Urothelium cell line (cell line): ENCODE data around the gene CATSPERD.

ENCODE experiments used
- DNase-seq: peaks from one replicate; pipeline ENCODE4 v3.0.0; 2011; ENCODE audit warnings: low spot score, mixed read lengths
- FAIRE-seq: peaks from 2 replicates; lab custom pipeline; 2011; peaks lifted over from hg19 to GRCh38; lab: Jason Lieb, UNC

Gene CATSPERD

DNA sequence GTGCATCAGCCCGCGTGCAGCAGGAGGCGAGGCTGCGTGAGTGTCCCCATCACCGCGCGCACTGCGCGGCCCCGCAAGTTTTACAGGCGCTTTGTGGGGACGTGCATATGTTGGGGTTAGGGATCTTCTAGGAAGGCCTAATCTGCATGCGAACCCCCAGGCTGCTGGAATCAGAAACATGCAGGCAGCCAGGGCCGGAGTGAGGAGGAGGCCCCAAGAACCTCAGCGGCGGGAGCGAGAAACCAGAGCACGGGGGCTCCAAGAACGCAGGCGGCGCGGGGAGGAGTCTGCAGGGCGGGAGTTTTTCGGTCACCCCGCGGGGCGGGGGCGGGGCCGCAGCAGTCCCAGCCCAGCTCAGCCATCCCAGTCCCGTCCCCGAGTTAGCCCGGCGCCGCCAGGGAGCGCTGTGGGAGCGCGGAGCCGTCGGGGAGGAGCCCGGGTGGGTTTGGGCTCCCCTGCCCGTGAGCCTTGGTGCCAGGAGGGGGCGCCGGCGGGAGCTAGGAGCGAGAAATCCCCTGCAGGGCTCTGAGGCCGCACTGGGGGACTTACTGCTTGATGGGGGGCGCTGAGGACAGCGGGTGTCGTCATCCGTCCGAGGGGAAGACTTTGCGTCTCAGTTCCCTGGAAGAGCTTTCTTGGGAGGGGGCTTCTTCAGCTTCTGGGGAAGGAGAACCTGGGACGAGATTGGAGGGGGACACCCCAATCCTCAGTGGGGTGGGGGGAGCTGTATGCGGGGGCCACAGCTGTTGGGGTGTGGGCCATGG is 83.5 kb downstream of the CATSPERD start:
- peak; percentile 93 for DNase-seq
- no peak for FAIRE-seq

DNA sequence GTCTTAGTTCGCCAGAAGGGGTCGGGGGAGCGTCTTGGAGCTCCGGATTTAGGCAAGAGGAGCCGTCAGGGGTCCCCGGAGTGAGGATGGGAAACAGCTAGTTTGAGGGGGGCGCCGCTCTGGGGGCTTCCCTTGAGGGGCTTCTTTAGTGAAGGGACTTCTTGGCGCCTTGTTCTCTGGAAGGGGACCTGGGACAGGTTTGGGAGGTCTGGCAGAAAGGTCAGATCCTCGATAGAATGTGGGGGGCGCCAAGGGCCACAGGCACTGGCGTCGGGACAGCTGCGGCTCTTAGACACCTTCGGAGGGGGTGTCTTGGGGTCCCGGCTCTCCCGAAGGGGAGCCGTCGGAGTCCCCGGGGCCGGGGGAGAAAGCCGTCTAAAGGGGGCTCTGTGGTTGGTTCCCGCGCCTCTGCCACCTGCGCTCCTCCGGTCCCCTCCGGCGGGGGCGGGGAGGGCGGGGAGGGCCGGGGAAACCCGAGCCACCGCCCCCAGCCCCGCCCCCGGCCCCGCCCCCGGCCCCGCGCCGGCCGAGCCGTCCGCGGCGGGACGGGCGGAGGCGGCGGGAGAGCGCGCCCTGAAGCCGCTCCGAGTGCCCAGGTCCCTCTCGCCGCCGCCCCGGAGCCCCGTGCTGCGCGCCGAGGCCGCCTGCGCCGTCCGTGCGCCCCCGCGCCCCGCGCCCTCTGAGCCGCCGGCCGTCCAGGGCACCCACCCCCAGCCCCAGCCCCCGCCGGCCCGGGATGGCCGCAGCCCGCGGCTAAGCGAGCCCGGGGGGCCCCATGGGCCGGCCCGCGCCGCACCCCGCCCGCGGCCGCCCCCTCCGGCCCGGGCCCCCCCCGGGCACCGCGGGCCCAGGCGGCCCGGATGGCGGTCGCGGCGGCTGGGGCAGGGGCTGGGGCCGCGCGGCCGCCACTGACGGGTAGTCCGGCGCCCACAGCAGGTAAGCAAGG is 84.4 kb downstream of the CATSPERD start, which contains the start of gene NRTN:
Gene NRTN, plus strand, starts transcription at position 552 of the 946 bp plus-strand sequence. CDS start 19,099 bp downstream, outside the sequence.
- peak; percentile 80 for DNase-seq

DNA sequence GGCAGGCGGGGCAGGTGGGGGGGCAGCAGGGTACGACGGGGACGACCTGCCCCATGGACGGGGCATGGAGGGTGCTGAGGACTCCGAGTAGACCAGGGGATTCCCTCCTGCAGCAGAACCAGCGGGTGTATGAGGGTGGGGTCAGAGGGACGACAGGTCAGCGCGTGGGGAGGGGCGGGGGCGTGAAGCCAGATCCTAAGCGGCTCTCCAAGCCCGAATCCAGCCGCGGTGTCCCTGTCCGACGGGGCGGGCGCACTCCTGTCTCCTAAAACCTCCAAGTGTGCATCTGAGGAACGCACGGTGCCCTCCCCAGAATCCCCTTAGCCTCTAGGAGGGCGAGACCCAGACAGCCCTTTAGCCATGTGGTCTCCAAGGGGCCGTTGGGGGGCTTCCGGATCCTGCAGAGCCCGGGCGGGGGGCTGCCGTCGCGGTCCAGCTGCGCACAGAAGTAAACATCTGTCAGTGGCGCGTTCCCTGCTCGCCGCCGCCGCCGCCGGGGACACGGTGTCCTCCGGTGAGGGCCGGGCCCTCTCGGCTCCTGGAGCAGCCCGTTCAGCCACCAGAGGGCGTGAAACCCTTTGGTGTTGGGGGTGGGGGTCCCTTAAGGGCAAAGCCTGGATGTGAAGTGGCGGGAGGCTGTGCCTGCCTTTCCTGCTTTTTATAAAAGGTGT is 85.2 kb downstream of the CATSPERD start:
- FAIRE-seq (no peak), DNase-seq (peak; percentile 76)

More for the DNA sequence above, 84.4 kb downstream of the CATSPERD start, which contains the start of gene NRTN:
- no peak for FAIRE-seq

DNA sequence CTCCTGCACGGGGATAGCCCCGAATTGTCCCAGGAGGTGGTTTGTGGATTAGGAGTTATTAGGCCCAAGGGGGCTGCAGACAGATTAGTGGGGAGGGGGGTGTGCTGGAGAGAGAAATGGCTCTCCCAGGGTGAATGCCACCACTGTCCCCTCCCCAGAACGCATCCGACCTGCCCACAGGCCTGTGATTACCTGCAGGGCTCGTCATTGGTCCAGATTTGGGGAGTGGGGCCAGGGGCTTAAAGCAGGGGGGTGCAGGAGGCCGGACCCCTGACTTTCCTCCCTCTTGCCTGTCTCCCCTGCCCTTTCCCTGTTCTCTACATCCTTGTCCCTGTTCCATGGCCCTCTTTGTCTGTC is 85.7 kb downstream of the CATSPERD start:
- FAIRE-seq, result no peak
- no peak for DNase-seq

DNA sequence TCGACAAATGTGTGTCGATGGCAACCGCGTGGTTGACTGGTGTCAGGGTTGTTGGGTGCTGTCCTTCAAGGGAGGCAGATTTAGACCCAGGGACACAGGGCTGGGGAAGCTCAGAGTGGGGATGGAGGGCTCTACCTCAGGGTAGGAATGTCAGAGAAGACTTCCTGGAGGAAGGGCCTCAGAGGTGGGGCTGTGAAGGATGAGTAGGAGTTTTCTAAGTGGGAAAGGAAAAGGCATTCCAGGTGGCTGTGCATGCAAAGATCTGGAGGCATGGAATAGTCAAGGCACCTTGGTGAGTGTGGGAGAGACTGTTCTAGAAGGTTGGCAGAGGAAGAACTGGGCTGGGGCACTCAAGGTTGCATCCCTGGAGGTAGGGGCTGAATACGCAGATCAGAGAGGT is 86.5 kb downstream of the CATSPERD start:
- FAIRE-seq (no peak), DNase-seq (no peak)

DNA sequence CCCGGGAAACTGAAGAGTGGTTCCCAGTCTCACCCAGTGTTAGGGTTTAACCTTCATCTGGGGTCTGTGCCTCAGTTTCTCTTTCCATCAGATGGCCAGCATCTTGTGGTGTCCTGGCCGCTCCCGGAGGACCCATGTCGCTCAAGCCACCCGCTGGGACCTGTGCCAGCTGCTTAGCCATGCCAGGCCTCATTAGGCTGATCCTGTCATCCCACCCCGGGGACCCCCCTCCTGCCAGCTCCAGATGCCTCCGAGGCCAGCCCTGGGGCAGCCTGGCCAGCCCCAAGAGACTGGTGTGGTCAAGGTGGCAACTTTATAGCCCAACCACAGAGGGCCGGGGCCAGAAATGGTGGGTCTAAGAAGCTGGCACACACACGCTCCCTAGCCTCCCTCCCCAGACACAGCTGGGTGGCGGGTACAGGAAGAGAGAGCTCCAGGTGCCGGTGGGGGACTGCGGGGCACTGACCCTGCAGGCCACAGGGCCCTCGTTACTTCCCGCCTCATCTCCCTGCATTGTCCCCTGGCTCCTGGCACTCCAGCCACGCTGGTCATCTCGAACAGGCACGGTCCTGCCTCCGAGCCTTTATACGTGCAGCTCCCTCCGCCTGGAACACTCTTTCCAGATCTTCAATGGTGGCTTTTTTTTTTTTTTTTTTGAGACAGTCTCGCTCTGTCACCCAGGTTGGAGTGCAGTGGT is 87.8 kb downstream of the CATSPERD start:
- FAIRE-seq (no peak), DNase-seq (no peak)

GRCh38 chr19:5809053-5809452 is 88.6 kb downstream of the CATSPERD start:
- DNase-seq (no peak), FAIRE-seq (no peak)

GRCh38 chr19:5809469-5809868 is 89.0 kb downstream of the CATSPERD start:
- DNase-seq, result no peak
- no peak for FAIRE-seq

DNA sequence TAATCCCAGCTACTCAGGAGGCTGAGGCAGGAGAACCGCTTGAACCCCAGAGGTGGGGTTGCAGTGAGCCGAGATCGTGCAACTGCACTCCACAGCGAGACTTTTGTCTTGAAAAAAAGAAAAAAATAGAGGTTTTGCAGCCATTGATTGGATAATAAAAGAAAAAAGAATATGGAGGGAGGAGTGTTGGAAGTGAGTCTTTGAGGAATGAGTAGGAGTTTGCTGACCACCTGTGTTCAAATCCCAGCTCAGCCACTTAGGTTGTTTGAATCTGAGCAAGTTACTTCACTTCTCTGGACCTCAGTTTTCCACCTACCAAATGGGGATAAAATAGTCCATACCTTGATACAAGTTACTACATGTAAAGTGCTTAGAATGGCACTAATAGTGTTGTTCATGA is 90.7 kb downstream of the CATSPERD start:
- DNase-seq (no peak), FAIRE-seq (no peak)

- FAIRE-seq (no peak), DNase-seq (no peak)
Observed at GRCh38 chr19:5814123-5814851, 93.8 kb downstream of the CATSPERD start.

GRCh38 chr19:5814852-5815246 is 94.4 kb downstream of the CATSPERD start:
- DNase-seq, result no peak

DNA sequence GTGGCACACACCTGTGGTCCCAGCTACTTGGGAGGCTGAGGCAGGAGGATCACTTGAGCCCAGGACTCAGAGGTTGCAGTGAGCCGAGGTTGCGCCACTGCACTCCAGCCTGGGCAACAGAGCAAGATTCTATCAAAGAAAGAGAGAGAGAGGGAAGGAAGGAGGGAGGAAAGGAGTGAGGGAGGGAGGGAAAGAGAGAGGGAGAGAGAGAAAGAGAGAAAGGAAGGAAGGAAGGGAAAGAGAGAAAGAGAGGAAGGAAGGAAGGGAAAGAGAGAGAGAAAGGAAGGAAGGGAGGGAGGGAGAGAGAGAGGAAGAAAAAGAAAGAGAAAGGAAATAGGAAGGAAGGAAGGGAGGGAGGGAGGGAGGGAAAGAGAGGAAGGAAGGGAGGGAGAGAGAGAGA is 96.8 kb downstream of the CATSPERD start:
- FAIRE-seq, result no peak

More at GRCh38 chr19:5814852-5815246, 94.4 kb downstream of the CATSPERD start:
- FAIRE-seq, result no peak

DNA sequence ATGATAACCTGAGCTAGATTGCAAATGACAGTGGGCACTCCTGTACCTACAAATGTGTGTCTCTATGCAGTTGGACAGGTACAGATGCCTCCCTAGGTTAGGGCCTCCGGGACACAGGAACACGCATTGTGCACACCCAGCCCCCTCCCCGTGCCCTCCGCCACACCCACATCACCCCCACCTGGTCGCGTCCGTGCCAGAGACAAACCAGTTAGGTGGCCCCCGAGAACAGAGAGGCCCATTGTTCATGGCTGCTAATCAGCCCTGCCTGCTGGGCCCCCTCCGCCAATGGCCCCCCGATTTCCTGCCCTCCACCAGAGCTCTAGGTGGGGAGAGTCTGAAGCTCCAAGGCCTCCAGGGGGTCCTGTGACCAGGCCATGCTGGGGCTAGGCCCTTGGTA is 98.2 kb downstream of the CATSPERD start:
- no peak for DNase-seq
- FAIRE-seq, result no peak

More for the DNA sequence above, 96.8 kb downstream of the CATSPERD start:
- DNase-seq, result no peak

- FAIRE-seq, result no peak
- DNase-seq, result no peak
Observed at GRCh38 chr19:5820785-5821184, 100.3 kb downstream of the CATSPERD start.

DNA sequence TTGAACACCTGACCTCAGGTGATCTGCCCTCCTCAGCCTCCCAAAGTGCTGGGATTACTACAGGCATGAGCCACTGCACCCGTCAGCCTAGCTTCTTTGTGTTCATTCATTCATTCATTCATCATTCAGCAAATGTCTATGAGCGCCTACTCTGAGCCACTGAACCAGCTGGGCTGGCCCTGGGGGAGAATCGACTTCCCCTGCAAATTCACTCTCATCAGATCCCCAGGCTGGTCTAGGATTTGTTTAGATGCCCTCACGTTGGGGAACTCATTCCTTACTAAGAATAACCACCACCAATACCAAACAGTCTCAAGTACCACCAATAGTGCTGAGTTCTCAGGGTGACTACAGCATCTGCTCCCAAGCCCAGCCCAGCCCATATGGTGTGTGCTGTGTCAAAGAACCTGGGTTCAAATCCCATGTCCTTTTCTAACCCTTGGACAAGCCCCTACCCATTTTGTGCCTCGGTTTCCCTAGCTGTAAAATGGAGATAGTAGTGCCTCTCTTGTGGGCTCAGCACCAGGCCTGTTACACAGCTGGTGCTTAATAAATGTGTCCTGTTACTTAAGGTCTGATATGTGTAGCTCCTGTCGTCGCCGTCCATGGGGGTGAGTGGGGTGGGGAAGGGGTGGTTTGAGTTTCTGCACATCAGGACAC is 101.2 kb downstream of the CATSPERD start:
- no peak for DNase-seq
- no peak for FAIRE-seq

- no peak for FAIRE-seq
- no peak for DNase-seq
Observed at GRCh38 chr19:5822181-5822844, 101.9 kb downstream of the CATSPERD start.

DNA sequence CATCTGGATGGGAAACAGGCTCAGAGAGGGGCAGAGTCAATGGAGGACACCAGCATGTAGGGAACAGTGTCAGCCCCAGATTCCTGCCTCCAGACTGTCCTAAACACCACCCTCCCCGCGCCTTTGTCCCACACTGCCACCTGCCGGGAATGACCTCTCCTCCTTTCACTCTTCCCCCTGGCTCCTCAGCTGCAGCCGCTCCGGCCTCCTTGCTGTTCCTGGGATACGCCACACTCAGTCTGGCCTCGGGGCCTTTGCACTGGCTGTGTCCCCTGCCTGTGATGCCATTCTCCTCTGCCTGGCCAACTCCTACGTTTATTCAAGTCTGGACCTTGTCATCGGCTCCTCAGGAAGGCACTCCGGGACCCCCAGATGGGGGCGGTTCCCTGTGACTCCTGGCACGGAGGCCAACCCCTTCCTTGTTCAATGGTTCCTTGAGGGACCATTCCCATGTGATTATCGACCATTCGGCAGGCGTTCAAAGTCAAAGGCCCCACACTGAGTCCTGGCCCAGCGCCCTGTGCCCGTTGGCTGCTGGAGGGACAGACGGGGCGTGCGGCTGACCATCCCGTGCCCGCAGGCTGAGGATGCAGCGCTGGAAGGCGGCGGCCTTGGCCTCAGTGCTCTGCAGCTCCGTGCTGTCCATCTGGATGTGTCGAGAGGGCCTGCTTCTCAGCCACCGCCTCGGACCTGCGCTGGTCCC is 103.3 kb downstream of the CATSPERD start:
- FAIRE-seq (no peak), DNase-seq (peak; percentile 41)

DNA sequence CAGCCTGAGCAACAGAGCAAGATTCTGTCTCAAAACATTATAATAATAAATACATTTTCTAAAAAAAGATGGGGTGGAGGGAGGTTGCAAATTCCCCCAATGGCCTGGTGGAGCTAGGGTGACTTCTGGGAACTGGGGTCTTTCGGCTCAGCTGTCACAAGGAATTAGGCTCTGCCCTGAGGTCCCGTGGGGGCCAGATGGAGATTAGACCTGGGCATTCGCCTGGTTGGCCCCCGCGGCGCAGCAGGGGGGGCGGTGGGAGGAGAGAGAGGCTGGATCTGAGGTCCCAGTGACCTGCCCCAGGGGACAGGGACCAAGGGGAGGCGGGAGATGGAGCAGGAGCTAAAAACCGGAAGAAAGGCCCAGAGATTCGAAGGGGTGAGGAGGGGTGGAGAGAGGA is 104.3 kb downstream of the CATSPERD start:
- FAIRE-seq (no peak), DNase-seq (no peak)
